Hepatocyte (in vitro differentiated cells): ENCODE results near the gene HMGB4. TPM values are rescaled to one million over a fixed set of nuclear protein-coding genes. Genes with fewer than 3 reads are reported as not detected.

Experiments
- DNase-seq: peaks from one replicate; pipeline ENCODE4 v3.0.0-alpha.2; 2016; ENCODE audit warnings: low spot score
- H2AFZ ChIP-seq: fragments of 200-600 bp; sonication (generic); 2 replicates; pipeline ENCODE4 v1.6.0; 2016; ENCODE audit warnings: antibody characterized with exemption, mild to moderate bottlenecking
- H3K27ac ChIP-seq: fragments of 200-600 bp; sonication (generic); 2 replicates; pipeline ENCODE4 v1.5.1; 2016; ENCODE audit warnings: mild to moderate bottlenecking
- H3K27me3 ChIP-seq: fragments of 200-600 bp; sonication (generic); 2 replicates; pipeline ENCODE4 v1.6.1; 2016
- H3K36me3 ChIP-seq: fragments of 200-600 bp; sonication (generic); replicated peaks from 2 replicates; pipeline ENCODE4 v1.5.1; 2016; ENCODE audit warnings: low read depth; ENCODE audit not compliant: insufficient read depth
- H3K4me1 ChIP-seq: fragments of 200-600 bp; sonication (generic); 2 replicates; pipeline ENCODE4 v1.5.1; 2016; ENCODE audit warnings: mild to moderate bottlenecking, moderate library complexity; ENCODE audit not compliant: insufficient read depth
- H3K4me2 ChIP-seq: fragments of 200-600 bp; sonication (generic); 2 replicates; pipeline ENCODE4 v1.6.0; 2016
- H3K4me3 ChIP-seq: fragments of 200-600 bp; sonication (generic); 2 replicates; pipeline ENCODE4 v1.5.1; 2016; ENCODE audit warnings: mild to moderate bottlenecking
- H3K79me2 ChIP-seq: fragments of 200-600 bp; sonication (generic); 2 replicates; pipeline ENCODE4 v1.6.0; 2017; ENCODE audit warnings: mild to moderate bottlenecking
- H3K9me2 ChIP-seq: fragments of 200-600 bp; sonication (generic); replicated peaks from 2 replicates; pipeline ENCODE4 v1.6.0; 2017; ENCODE audit warnings: mild to moderate bottlenecking; ENCODE audit not compliant: insufficient read depth
- H3K9me3 ChIP-seq: fragments of 200-600 bp; sonication (generic); 2 replicates; pipeline ENCODE4 v1.5.1; 2016; ENCODE audit warnings: low read depth, mild to moderate bottlenecking
- H4K20me1 ChIP-seq: fragments of 200-600 bp; sonication (generic); 2 replicates; pipeline ENCODE4 v1.6.0; 2016; ENCODE audit warnings: mild to moderate bottlenecking; ENCODE audit not compliant: insufficient read depth, poor library complexity, severe bottlenecking
- CTCF ChIP-seq: fragments of 200-600 bp; sonication (generic); IDR thresholded peaks from 2 replicates; pipeline ENCODE4 v1.5.1; 2016; ENCODE audit warnings: antibody characterized with exemption, mild to moderate bottlenecking; ENCODE audit not compliant: poor library complexity
- EZH2 ChIP-seq: fragments of 200-600 bp; sonication (generic); IDR thresholded peaks from 2 replicates; pipeline ENCODE4 v1.6.1; 2016; ENCODE audit warnings: antibody characterized with exemption, mild to moderate bottlenecking, borderline replicate concordance
- EZH2phosphoT487 ChIP-seq: fragments of 200-600 bp; sonication (generic); IDR thresholded peaks from one replicate; pipeline ENCODE4 v1.6.1; 2018; ENCODE audit warnings: antibody characterized with exemption, mild to moderate bottlenecking, low read depth, moderate library complexity; ENCODE audit not compliant: unreplicated experiment, severe bottlenecking
- WGBS: methylation state at CpG from one replicate; pipeline ENCODE4 v1.1.6; 2016; ENCODE audit warnings: low lambda C conversion rate; ENCODE audit errors: missing lambda C conversion rate; 5-methylcytosine and 5-hydroxymethylcytosine counted together
- polyA plus RNA-seq: library from polyadenylated mRNA; unstranded; fragments of >200 nt; fragmentation: Nextera tagmentation; extraction: Ambion mirVana; gene quantifications from 2 replicates; pipeline ENCODE4 v1.2.1, GENCODE V29; 2016
- total RNA-seq: library from RNA; depleted of rRNA; stranded (reverse); fragments of >200 nt; gene quantifications from 2 replicates; pipeline ENCODE4 v1.2.3, GENCODE V29; 2014

HMGB4 gene
- total and polyA plus RNA-seq, 2 experiments from 2014 or later = not detected

GRCh38 chr1:33895976-33896375 lies 32.1 kb downstream of the HMGB4 start:
- no peak for DNase-seq
- Histone ChIP-seq H4K20me1 (no peaks in the 10 kb centered on the region), H3K27me3 (no peaks in the 10 kb centered on the region), H3K4me3 (no peak overlapping the region), H2AFZ (no peak overlapping the region), H3K36me3 (no peaks in the 10 kb centered on the region), H3K9me2 (no peaks in the 10 kb centered on the region), H3K4me1 (no peaks in the 10 kb centered on the region), H3K27ac (no peak overlapping the region), H3K4me2 (no peak overlapping the region), H3K79me2 (no peaks in the 10 kb centered on the region), H3K9me3 (no peaks in the 10 kb centered on the region)
- TF ChIP-seq EZH2phosphoT487 = no peak
- 88% methylated on average over 2 of the region's 2 CpGs for WGBS

GRCh38 chr1:33897092-33897725 lies 33.3 kb downstream of the HMGB4 start:
- no peaks in the 10 kb centered on the region for H3K9me2 ChIP-seq
- no peaks in the 10 kb centered on the region for H4K20me1 ChIP-seq
- no peak overlapping the region for H3K4me3 ChIP-seq
- WGBS = 76% methylated on average over 5 of the region's 5 CpGs
- H3K27ac ChIP-seq = no peak overlapping the region
- H3K4me1 ChIP-seq = no peaks in the 10 kb centered on the region
- H3K9me3 ChIP-seq = no peaks in the 10 kb centered on the region
- no peak for DNase-seq
- no peaks in the 10 kb centered on the region for H3K79me2 ChIP-seq
- no peak for TF ChIP-seq EZH2
- TF ChIP-seq EZH2phosphoT487 = no peak
- TF ChIP-seq CTCF = no peak
- H2AFZ ChIP-seq = no peak overlapping the region
- no peaks in the 10 kb centered on the region for H3K36me3 ChIP-seq
- no peak overlapping the region for H3K4me2 ChIP-seq
- no peaks in the 10 kb centered on the region for H3K27me3 ChIP-seq

- no peak for TF ChIP-seq EZH2
- TF ChIP-seq CTCF = no peak
- 85% methylated on average over 3 of the region's 3 CpGs for WGBS
- H3K9me2 ChIP-seq = no peaks in the 10 kb centered on the region
- H3K4me3 ChIP-seq = no peak overlapping the region
- H3K9me3 ChIP-seq = no peaks in the 10 kb centered on the region
- no peak overlapping the region for H3K27ac ChIP-seq
- no peak overlapping the region for H2AFZ ChIP-seq
- no peak overlapping the region for H3K4me2 ChIP-seq
- H3K4me1 ChIP-seq = peaks cover 7% of the 10 kb centered on the region
- H3K36me3 ChIP-seq = no peaks in the 10 kb centered on the region
- no peaks in the 10 kb centered on the region for H4K20me1 ChIP-seq
- H3K27me3 ChIP-seq = no peaks in the 10 kb centered on the region
- DNase-seq = no peak
- H3K79me2 ChIP-seq = no peaks in the 10 kb centered on the region
Observed at GRCh38 chr1:33898406-33898805, 34.5 kb downstream of the HMGB4 start.

GRCh38 chr1:33898881-33899280 lies 35.0 kb downstream of the HMGB4 start:
- no peak overlapping the region for H2AFZ ChIP-seq
- no peaks in the 10 kb centered on the region for H3K27me3 ChIP-seq
- no peak overlapping the region for H3K27ac ChIP-seq
- H3K9me2 ChIP-seq = no peaks in the 10 kb centered on the region
- DNase-seq = no peak
- H3K36me3 ChIP-seq = no peaks in the 10 kb centered on the region
- H3K9me3 ChIP-seq = no peaks in the 10 kb centered on the region
- WGBS = 90% methylated on average over 9 of the region's 9 CpGs
- H4K20me1 ChIP-seq = no peaks in the 10 kb centered on the region
- peaks cover 7% of the 10 kb centered on the region for H3K4me1 ChIP-seq
- TF ChIP-seq CTCF (no peak), EZH2phosphoT487 (no peak), EZH2 (no peak)
- no peaks in the 10 kb centered on the region for H3K79me2 ChIP-seq
- no peak overlapping the region for H3K4me2 ChIP-seq
- no peak overlapping the region for H3K4me3 ChIP-seq
